GM12878 (cell line): ENCODE data around the gene NCF4. TPM values are rescaled to one million over a fixed set of nuclear protein-coding genes. Genes with fewer than 3 reads are reported as not detected.

ENCODE experiments used
- ATAC-seq: fragments of 200-7000 bp; cut with Tn5 transposase; 3 replicates; pipeline ENCODE4 v1.9.1; 2020; ENCODE audit warnings: mild to moderate bottlenecking, moderate library complexity
- BruUV-seq: library from RNA; stranded (reverse); fragments of 400-500 nt; replicated peaks from 2 replicates; lab custom pipeline; 2021; lab: Mats Ljungman, UMichigan
- CTCF ChIA-PET: fragments of 300-600 bp; sonication (Branson Sonifier 250); formaldehyde crosslinking; extraction: SDS; loops from one replicate; lab custom pipeline; 2021; ENCODE audit warnings: inconsistent platforms; lab: Yijun Ruan, JAX
- POLR2A ChIA-PET: fragments of 350-600 bp; formaldehyde crosslinking; extraction: SDS; loops from one replicate; lab custom pipeline; 2021; ENCODE audit warnings: inconsistent platforms; lab: Charles Lee
- RAD21 ChIA-PET: fragments of 300-600 bp; sonication (Branson Sonifier 250); formaldehyde crosslinking; loops from one replicate; lab custom pipeline; 2023; ENCODE audit warnings: antibody characterized with exemption; ENCODE audit not compliant: unreplicated experiment; lab: Charles Lee
- SMC1A ChIA-PET: fragments of 300-600 bp; sonication (Branson Sonifier 250); formaldehyde crosslinking; loops from one replicate; lab custom pipeline; 2023; ENCODE audit not compliant: unreplicated experiment, uncharacterized antibody; lab: Charles Lee
- DNase-seq: peaks from one replicate; pipeline ENCODE4 v3.0.0-alpha.2; 2011; ENCODE audit warnings: low read depth, low spot score
- FAIRE-seq: peaks from 3 replicates; lab custom pipeline; 2011; peaks lifted over from hg19 to GRCh38; lab: Jason Lieb, UNC
- H2AFZ ChIP-seq: 2 replicates; pipeline ENCODE4 v1.6.0; 2011; ENCODE audit warnings: low read depth, low read length, control low read depth; ENCODE audit not compliant: control insufficient read depth
- H3K27ac ChIP-seq: 2 replicates; pipeline ENCODE4 v1.5.1; 2011; ENCODE audit warnings: control low read depth; ENCODE audit not compliant: control insufficient read depth, insufficient read depth
- H3K27me3 ChIP-seq, 2 experiments: replicated peaks in 1 of 2; 2 replicates each; pipeline versions ENCODE4 v1.6.0 to v1.6.1; 2011; ENCODE audit warnings: low read length in 1 of 2; ENCODE audit not compliant: control insufficient read depth in 2 of 2, insufficient read depth in 2 of 2
- H3K36me3 ChIP-seq, 2 experiments: 2 replicates each; pipeline ENCODE4 v1.5.1; 2011; ENCODE audit warnings: low read length in 1 of 2; ENCODE audit not compliant: control insufficient read depth in 2 of 2, insufficient read depth in 2 of 2
- H3K4me1 ChIP-seq: 2 replicates; pipeline ENCODE4 v1.6.1; 2011; ENCODE audit warnings: mild to moderate bottlenecking, low read length, moderate library complexity, mixed read lengths; ENCODE audit not compliant: control insufficient read depth, insufficient read depth
- H3K4me2 ChIP-seq: 2 replicates; pipeline ENCODE4 v1.6.0; 2011; ENCODE audit warnings: control low read depth; ENCODE audit not compliant: control insufficient read depth, insufficient read depth
- H3K4me3 ChIP-seq: fragments of 200-600 bp; sonication (generic); 2 replicates; pipeline ENCODE4 v1.5.1; 2016
- H3K79me2 ChIP-seq: 2 replicates; pipeline ENCODE4 v1.6.0; 2011; ENCODE audit warnings: low read length; ENCODE audit not compliant: control insufficient read depth, insufficient read depth
- H3K9ac ChIP-seq: 2 replicates; pipeline ENCODE4 v1.8.0; 2011; ENCODE audit warnings: low read length, control low read depth, mixed read lengths; ENCODE audit not compliant: control insufficient read depth, insufficient read depth
- H3K9me3 ChIP-seq: replicated peaks from 3 replicates; pipeline ENCODE4 v1.5.1; 2011; ENCODE audit warnings: mild to moderate bottlenecking, low read length; ENCODE audit not compliant: control insufficient read depth, insufficient read depth
- H4K20me1 ChIP-seq: 2 replicates; pipeline ENCODE4 v1.6.0; 2011; ENCODE audit not compliant: control insufficient read depth, insufficient read depth
- BHLHE40 ChIP-seq, 2 experiments: fragments of 450-650 bp in 1 of 2; IDR thresholded peaks; 2 replicates each; pipeline ENCODE4 v1.6.1; 2011 to 2017; ENCODE audit warnings: low read depth in 2 of 2, borderline replicate concordance in 1 of 2, improper control_type of control experiment in 1 of 2, low read length in 1 of 2, mild to moderate bottlenecking in 1 of 2
- BRCA1 ChIP-seq: IDR thresholded peaks from 2 replicates; pipeline ENCODE4 v1.6.1; 2011; ENCODE audit warnings: low read depth, low read length, improper control_type of control experiment
- ESRRA ChIP-seq: IDR thresholded peaks from 2 replicates; pipeline ENCODE4 v1.6.1; 2012; ENCODE audit warnings: mild to moderate bottlenecking, low read length, improper control_type of control experiment
- HCFC1 ChIP-seq: fragments of 150-350 bp; IDR thresholded peaks from 2 replicates; pipeline ENCODE4 v1.6.1; 2014; ENCODE audit warnings: low read length
- KAT2A ChIP-seq: conservative IDR thresholded peaks from 2 replicates; pipeline ENCODE4 v1.6.1; 2011; ENCODE audit warnings: low read depth, low read length; ENCODE audit not compliant: control insufficient read depth
- MTA3 ChIP-seq: IDR thresholded peaks from 2 replicates; pipeline ENCODE4 v1.6.1; 2012; ENCODE audit warnings: low read length, inconsistent platforms, borderline replicate concordance
- PKNOX1 ChIP-seq: fragments of 450-650 bp; IDR thresholded peaks from 2 replicates; pipeline ENCODE4 v1.6.1; 2016; ENCODE audit warnings: mild to moderate bottlenecking
- PML ChIP-seq: IDR thresholded peaks from 2 replicates; pipeline ENCODE4 v1.6.1; 2012; ENCODE audit warnings: low read length, inconsistent platforms
- POU2F2 ChIP-seq: IDR thresholded peaks from 3 replicates; pipeline ENCODE4 v1.6.1; 2011; ENCODE audit warnings: low read depth, mild to moderate bottlenecking, low read length, borderline replicate concordance
- SMAD5 ChIP-seq: IDR thresholded peaks from 2 replicates; pipeline ENCODE4 v1.6.1; 2016; ENCODE audit warnings: antibody characterized with exemption, low read depth
- STAT1 ChIP-seq: fragments of 450-650 bp; conservative IDR thresholded peaks from 2 replicates; pipeline ENCODE4 v1.6.1; 2014; ENCODE audit warnings: antibody characterized with exemption, mild to moderate bottlenecking
- YY1 ChIP-seq: IDR thresholded peaks from 2 replicates; pipeline ENCODE4 v1.6.1; 2011; ENCODE audit warnings: low read depth, mild to moderate bottlenecking, low read length
- ZBED1 ChIP-seq: IDR thresholded peaks from 2 replicates; pipeline ENCODE4 v1.6.1; 2016; ENCODE audit warnings: borderline replicate concordance
- ZNF274 ChIP-seq: IDR thresholded peaks from one replicate; pipeline ENCODE4 v1.8.0; 2011; ENCODE audit not compliant: insufficient read length, insufficient read depth
- ZNF687 ChIP-seq: fragments of 450-650 bp; IDR thresholded peaks from 2 replicates; pipeline ENCODE4 v1.6.1; 2017; ENCODE audit warnings: mild to moderate bottlenecking, moderate library complexity
- WGBS: methylation state at CpG from one replicate; pipeline ENCODE4 v1.1.6; 2016; ENCODE audit warnings: low lambda C conversion rate; ENCODE audit not compliant: insufficient replicate concordance, insufficient coverage; ENCODE audit errors: missing lambda C conversion rate; 5-methylcytosine and 5-hydroxymethylcytosine counted together
- in situ Hi-C: fragments of 300-500 bp; cut with MboI; formaldehyde crosslinking; loops from 9 replicates; pipeline ENCODE4 v1.14.3; 2018; ENCODE audit warnings: mixed read lengths
- intact Hi-C: fragments of 100-400 bp; cut with micrococcal nuclease; formaldehyde crosslinking; loops from one replicate; pipeline ENCODE4 v1.14.2; 2022; ENCODE audit not compliant: unreplicated experiment
- polyA plus RNA-seq, 11 experiments: library from polyadenylated mRNA; depleted of rRNA in 4 of 11; unstranded in 6 of 11; stranded (reverse) in 5 of 11; fragments of >200 nt; fragmentation: Nextera tagmentation in 4 of 11; fragmentation: Illumina TruSeq in 1 of 11; extraction: Ambion mirVana in 4 of 11; extraction: Trizol in 1 of 11; gene quantifications; 1 replicate in 1 of 11; 2 replicates in 10 of 11; pipeline versions ENCODE4 v1.2.1 to v1.2.3, GENCODE V29; 2011 to 2016; ENCODE audit warnings: inconsistent platforms in 2 of 11, missing spikeins in 2 of 11, low read depth in 1 of 11
- total RNA-seq, 4 experiments: library from RNA; depleted of rRNA in 3 of 4; stranded (reverse); fragments of >200 nt in 3 of 4; fragmentation: Illumina TruSeq in 1 of 4; extraction: Trizol in 1 of 4; gene quantifications; 2 replicates each; pipeline versions ENCODE4 v1.2.1 to v1.2.3, GENCODE V29; 2013 to 2021
- TF ChIP-seq, protein P1 (sequence below): fragments of 450-650 bp; formaldehyde crosslinking; IDR thresholded peaks from 2 replicates; pipeline ENCODE4 v1.5.0; 2022; ENCODE audit warnings: mild to moderate bottlenecking, missing genetic modification characterization

NCF4 gene
- total and polyA plus RNA-seq, 10 of the 15 experiments (the other 5 are each of a cell fraction or from before 2014, with no cell fraction given) = 22.9 to 136 (median 72.5) TPM

DNA sequence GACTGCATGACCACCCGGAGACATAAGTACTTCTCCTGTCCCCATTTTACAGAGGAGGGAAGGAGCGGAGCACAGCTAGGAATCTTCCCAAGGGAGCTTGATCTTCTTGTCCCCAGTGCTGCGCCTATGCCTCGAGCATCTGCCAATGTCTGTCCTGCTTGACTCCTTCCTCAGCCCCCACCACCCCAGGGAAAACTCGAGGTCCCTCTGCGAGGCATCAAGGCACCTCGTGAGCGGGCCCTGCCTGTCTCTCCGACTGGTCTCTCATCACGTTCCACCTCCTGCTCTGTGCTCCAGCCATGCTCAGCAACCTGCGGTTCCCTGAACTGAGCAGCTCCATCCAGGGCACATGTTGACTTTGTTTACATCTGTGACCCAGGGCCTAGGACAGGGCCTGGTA lies 2.5 kb downstream of the NCF4 start:
- peak overlapping the region; percentile 85 for H3K9ac ChIP-seq
- ChIA-PET POLR2A (interaction anchor here (1.0 to 4.6 kb wide), 3 partner anchors 39 to 56 kb away, joined by 3 to 33 read pairs (median 12); no protein-coding TSS in a partner anchor), RAD21 (interaction anchor here (1.5 to 8.5 kb wide), 4 partner anchors 37 to 379 kb away, joined by 6 to 78 read pairs (median 11); no protein-coding TSS in a partner anchor), CTCF (interaction anchor here (0.6 to 8.2 kb wide), 4 partner anchors 11 to 114 kb away, joined by 3 to 73 read pairs (median 6); no protein-coding TSS in a partner anchor), SMC1A (interaction anchor here (1.0 to 8.7 kb wide), 4 partner anchors 37 to 57 kb away, joined by 3 to 72 read pairs (median 24); partner anchors contain the start of gene CSF2RB)
- peaks cover 3 to 10% of the 10 kb centered on the region in 2 experiments; a peak in 3 of 4 replicates for H3K36me3 ChIP-seq
- 2% methylated on average over 11 of the region's 11 CpGs for WGBS
- in situ Hi-C loops (no loop called here), intact Hi-C loops (loop anchor here (5.0 kb wide), 2 partner anchors 299 to 336 kb away; partner anchors contain the start of gene EIF3D)
- no peaks in the 10 kb centered on the region for H4K20me1 ChIP-seq
- DNase-seq = no peak
- H3K4me3 ChIP-seq = peak overlapping the region; percentile 60; the same call in 1 of the 2 replicates
- peaks cover 11% of the 10 kb centered on the region for H3K79me2 ChIP-seq
- no TSS peak for BruUV-seq
- H3K27ac ChIP-seq = peak overlapping the region; percentile 98
- no peaks in the 10 kb centered on the region for H3K27me3 ChIP-seq
- peak overlapping the region; percentile 100 for H3K4me2 ChIP-seq
- peaks cover 59% of the 10 kb centered on the region for H3K4me1 ChIP-seq
- H2AFZ ChIP-seq = peak overlapping the region; percentile 35
- no peak for FAIRE-seq
- ATAC-seq = no peak
- no peaks in the 10 kb centered on the region for H3K9me3 ChIP-seq
- TF ChIP-seq PML (no peak), KAT2A (no peak), HCFC1 (no peak), POU2F2 (no peak), STAT1 (no peak), SMAD5 (no peak), ESRRA (no peak), MTA3 (no peak), ZNF687 (0 out of 2 replicates have a peak, but pooled peaks have one; percentile 8), ZNF274 (no peak), PKNOX1 (0 out of 2 replicates have a peak, but pooled peaks have one; percentile 1), BHLHE40 (IDR thresholded peaks at IDR 0.05; ENCODE audit: borderline replicate concordance in 1 of 2, low read depth in 2 of 2, low read length in 1 of 2) (peak in 1 of 2 experiments; percentile 38; a peak in 1 of 4 replicates), BRCA1 (no peak), ZBED1 (no peak), YY1 (no peak)
- TF ChIP-seq, protein P1, sequence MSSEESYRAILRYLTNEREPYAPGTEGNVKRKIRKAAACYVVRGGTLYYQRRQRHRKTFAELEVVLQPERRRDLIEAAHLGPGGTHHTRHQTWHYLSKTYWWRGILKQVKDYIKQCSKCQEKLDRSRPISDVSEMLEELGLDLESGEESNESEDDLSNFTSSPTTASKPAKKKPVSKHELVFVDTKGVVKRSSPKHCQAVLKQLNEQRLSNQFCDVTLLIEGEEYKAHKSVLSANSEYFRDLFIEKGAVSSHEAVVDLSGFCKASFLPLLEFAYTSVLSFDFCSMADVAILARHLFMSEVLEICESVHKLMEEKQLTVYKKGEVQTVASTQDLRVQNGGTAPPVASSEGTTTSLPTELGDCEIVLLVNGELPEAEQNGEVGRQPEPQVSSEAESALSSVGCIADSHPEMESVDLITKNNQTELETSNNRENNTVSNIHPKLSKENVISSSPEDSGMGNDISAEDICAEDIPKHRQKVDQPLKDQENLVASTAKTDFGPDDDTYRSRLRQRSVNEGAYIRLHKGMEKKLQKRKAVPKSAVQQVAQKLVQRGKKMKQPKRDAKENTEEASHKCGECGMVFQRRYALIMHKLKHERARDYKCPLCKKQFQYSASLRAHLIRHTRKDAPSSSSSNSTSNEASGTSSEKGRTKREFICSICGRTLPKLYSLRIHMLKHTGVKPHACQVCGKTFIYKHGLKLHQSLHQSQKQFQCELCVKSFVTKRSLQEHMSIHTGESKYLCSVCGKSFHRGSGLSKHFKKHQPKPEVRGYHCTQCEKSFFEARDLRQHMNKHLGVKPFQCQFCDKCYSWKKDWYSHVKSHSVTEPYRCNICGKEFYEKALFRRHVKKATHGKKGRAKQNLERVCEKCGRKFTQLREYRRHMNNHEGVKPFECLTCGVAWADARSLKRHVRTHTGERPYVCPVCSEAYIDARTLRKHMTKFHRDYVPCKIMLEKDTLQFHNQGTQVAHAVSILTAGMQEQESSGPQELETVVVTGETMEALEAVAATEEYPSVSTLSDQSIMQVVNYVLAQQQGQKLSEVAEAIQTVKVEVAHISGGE = no peak
